GM10248 (cell line): Measurements from ENCODE around the gene ZNF880.

Experiments
- CTCF ChIA-PET: fragments of 300-600 bp; sonication (Branson Sonifier 250); formaldehyde crosslinking; extraction: SDS; loops from one replicate; lab custom pipeline; 2021; ENCODE audit warnings: antibody characterized with exemption; lab: Yijun Ruan, JAX
- POLR2A ChIA-PET: fragments of 350-650 bp; sonication (Branson Sonifier 250); formaldehyde crosslinking; extraction: SDS; loops from one replicate; lab custom pipeline; 2020; ENCODE audit warnings: antibody characterized with exemption; lab: Yijun Ruan, JAX
- DNase-seq: peaks from one replicate; pipeline ENCODE4 v3.0.0; 2012; ENCODE audit errors: extremely low spot score
- CTCF ChIP-seq: IDR thresholded peaks from 2 replicates; pipeline ENCODE4 v1.5.1; 2012; ENCODE audit warnings: mild to moderate bottlenecking, low read depth; ENCODE audit errors: extremely low read depth, missing control alignments, control extremely low read depth

The ZNF880 gene

GRCh38 chr19:52343548-52343947 is 26.2 kb upstream of the ZNF880 start:
- ChIA-PET CTCF (interaction anchor here (1.1 to 1.6 kb wide), 5 partner anchors 11 to 392 kb away, joined by 3 read pairs; no protein-coding TSS in a partner anchor), POLR2A (no interaction called here)
- peak; percentile 10 for TF ChIP-seq CTCF
- DNase-seq: peak; percentile 43

GRCh38 chr19:52345162-52345561 is 24.6 kb upstream of the ZNF880 start:
- DNase-seq: no peak
- TF ChIP-seq CTCF: no peak
- ChIA-PET CTCF (no interaction called here), POLR2A (no interaction called here)

- DNase-seq: no peak
- POLR2A ChIA-PET: no interaction called here
- TF ChIP-seq CTCF: no peak
- CTCF ChIA-PET: no interaction called here
Observed at GRCh38 chr19:52351512-52351911, 18.2 kb upstream of the ZNF880 start.

GRCh38 chr19:52366414-52366824 is 3.3 kb upstream of the ZNF880 start:
- no peak for DNase-seq
- no peak for TF ChIP-seq CTCF
- POLR2A ChIA-PET: no interaction called here
- CTCF ChIA-PET: no interaction called here

- DNase-seq: no peak
- POLR2A ChIA-PET: no interaction called here
- CTCF ChIA-PET: no interaction called here
Observed at GRCh38 chr19:52370341-52370710, 603 bp downstream of the ZNF880 start.

GRCh38 chr19:52391135-52391534 is 21.4 kb downstream of the ZNF880 start:
- no peak for TF ChIP-seq CTCF

More at GRCh38 chr19:52370341-52370710, 603 bp downstream of the ZNF880 start:
- TF ChIP-seq CTCF: no peak

More at GRCh38 chr19:52391135-52391534, 21.4 kb downstream of the ZNF880 start:
- no peak for DNase-seq
- ChIA-PET POLR2A (no interaction called here), CTCF (interaction anchor here (1.2 kb wide), 1 partner anchor 8 kb away, joined by 3 read pairs; no protein-coding TSS in a partner anchor)
